Liver (tissue), 3 donors: ENCODE data around the gene TANGO2.

Experiments used
- CTCF ChIP-seq: fragments of 150-350 bp; IDR thresholded peaks from 2 replicates; pipeline ENCODE4 v1.5.1; 2017; ENCODE audit warnings: improper control_type of control experiment, low read depth, low read length; ENCODE audit not compliant: missing input control
- HNF4G ChIP-seq: IDR thresholded peaks from 2 replicates; pipeline ENCODE4 v1.6.1; 2016; ENCODE audit warnings: antibody characterized with exemption
- MAX ChIP-seq: IDR thresholded peaks from 2 replicates; pipeline ENCODE4 v1.6.1; 2016; ENCODE audit warnings: antibody characterized with exemption
- donor health status: healthy.
- donor health status: healthy.

DNA sequence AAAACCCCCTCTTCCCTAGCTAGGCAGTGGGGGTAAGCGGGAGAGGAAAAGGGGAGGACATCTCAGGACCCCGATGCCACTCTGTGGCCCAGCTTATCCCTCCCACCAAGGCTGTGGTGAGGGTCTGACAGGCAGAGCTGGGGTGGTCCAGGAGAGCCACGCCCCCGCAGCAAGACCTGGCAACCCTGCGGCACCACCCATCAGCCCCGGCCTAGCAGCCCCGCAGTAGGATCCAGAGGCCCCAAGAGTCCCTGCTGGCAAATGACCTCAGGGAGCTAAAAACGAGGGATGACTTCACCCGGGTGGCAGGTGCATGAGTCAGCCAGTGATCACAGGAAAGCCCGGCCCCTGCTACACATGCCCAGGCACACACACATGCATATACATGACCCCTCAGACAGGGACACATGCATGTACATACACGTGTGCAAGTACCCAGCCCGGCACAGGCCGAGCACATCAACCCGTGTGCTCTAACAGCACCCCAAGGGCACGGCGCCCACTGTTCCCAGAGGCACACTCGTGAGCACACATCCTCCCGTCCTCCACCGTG, 36.6 kb upstream of the TANGO2 start:
- no peak for TF ChIP-seq CTCF
- TF ChIP-seq HNF4G = no peak
- TF ChIP-seq MAX = no peak
